ENCODE data around the gene PGS1. TPM values are rescaled to one million over a fixed set of nuclear protein-coding genes. Genes with fewer than 3 reads are reported as not detected.

PGS1 gene
- total RNA-seq, 1 experiment from 2014 or later: 42.5 TPM

DNA sequence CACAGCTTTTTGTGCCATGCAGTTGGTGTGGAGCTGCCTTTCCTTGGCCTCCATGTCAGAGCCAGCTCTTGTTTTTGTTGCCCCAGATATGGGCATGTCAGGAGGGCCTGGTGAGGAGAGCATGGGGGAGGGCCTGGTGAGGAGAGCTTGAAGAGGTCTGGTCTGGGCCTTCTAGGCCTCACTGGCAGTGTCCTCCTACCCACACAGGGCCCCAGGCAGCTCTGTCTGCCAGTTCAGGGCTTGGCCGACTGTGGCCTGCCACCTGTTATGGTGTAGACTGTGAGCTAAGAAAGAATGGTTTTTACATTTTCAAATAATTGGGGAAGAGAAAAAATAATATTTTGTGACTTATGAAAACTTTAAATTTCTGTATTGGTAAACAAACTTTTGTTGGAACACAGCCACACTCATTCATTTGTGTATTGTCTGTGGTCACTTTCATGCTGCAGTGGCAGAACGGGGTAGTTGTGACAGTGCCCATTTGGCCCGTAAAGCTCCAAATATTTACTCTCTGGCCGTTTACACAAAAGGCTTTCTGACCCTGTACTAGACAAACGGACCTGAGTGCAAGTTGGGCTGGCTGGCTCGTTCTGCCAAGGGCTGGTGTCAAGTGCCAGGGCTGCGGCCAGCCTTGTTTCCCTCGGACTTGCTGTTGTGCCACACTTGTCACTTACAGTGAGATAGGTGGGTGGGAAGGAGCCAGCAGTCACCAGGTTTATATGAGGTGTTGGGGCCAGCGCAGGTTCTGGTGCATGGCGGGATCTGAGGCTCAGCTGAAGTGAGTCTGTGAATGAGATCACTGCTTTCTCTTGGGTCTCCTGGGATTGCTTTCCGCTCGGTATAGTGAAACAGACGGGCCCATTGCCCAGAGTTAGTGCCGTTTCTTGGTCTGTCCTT is 18.2 kb downstream of the PGS1 start:
- ChIA-PET CTCF (no interaction called here), POLR2A (ENCODE audit: low non-redundant PET) (no interaction called here)
- Histone ChIP-seq H3K27me3 (replicated peaks; ENCODE audit: insufficient read depth, low read depth, low read length, poor library complexity) (no peaks in the 10 kb centered on the region), H3K36me3 (ENCODE audit: insufficient read depth, low read length, poor library complexity, severe bottlenecking) (peaks cover 41% of the 10 kb centered on the region), H3K4me3 (ENCODE audit: low read depth, low read length, poor library complexity, severe bottlenecking) (no peak overlapping the region), H3K4me1 (ENCODE audit: insufficient read depth, low read length, poor library complexity, severe bottlenecking) (no peaks in the 10 kb centered on the region), H3K9me3 (ENCODE audit: low read depth, low read length, poor library complexity, severe bottlenecking) (no peaks in the 10 kb centered on the region), H3K27ac (ENCODE audit: low read depth, low read length, poor library complexity, severe bottlenecking) (no peak overlapping the region)
- no TSS peak for BruUV-seq (replicated peaks)
- TF ChIP-seq, protein P1, sequence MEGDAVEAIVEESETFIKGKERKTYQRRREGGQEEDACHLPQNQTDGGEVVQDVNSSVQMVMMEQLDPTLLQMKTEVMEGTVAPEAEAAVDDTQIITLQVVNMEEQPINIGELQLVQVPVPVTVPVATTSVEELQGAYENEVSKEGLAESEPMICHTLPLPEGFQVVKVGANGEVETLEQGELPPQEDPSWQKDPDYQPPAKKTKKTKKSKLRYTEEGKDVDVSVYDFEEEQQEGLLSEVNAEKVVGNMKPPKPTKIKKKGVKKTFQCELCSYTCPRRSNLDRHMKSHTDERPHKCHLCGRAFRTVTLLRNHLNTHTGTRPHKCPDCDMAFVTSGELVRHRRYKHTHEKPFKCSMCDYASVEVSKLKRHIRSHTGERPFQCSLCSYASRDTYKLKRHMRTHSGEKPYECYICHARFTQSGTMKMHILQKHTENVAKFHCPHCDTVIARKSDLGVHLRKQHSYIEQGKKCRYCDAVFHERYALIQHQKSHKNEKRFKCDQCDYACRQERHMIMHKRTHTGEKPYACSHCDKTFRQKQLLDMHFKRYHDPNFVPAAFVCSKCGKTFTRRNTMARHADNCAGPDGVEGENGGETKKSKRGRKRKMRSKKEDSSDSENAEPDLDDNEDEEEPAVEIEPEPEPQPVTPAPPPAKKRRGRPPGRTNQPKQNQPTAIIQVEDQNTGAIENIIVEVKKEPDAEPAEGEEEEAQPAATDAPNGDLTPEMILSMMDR (conservative IDR thresholded peaks at IDR 0.05; ENCODE audit: low read depth, low read length): no peak
- TF ChIP-seq EZH2 (IDR thresholded peaks at IDR 0.05; ENCODE audit: borderline replicate concordance, low read depth, low read length, poor library complexity, severe bottlenecking): no peak
- no peak for DNase-seq (ENCODE audit: low spot score)
- intact Hi-C loops (cut with micrococcal nuclease; ENCODE audit: unreplicated experiment): no loop called here

DNA sequence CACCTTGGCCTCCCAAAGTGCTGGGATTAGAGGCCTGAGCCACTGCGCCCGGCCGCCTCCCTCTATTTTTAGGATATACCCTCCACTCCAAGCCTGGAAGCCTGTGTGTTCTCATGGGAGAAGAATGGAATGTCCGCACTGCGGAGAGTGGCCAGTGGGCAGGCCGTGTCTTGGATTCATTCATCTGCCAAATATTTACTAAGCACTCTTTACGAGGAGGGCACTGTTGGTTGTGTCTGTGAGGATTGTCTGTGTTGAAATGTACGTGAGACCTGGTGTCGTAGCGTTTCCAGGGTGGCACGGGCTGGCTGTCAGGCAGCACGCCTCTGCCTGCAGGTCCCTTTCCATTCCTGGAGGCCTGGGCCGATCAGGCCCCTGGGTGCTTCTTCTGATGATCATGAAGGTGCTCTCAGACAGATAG is 19.2 kb downstream of the PGS1 start:
- no peak overlapping the region for H3K4me3 ChIP-seq (ENCODE audit: low read depth, low read length, poor library complexity, severe bottlenecking)
- no peaks in the 10 kb centered on the region for H3K9me3 ChIP-seq (ENCODE audit: low read depth, low read length, poor library complexity, severe bottlenecking)
- DNase-seq (ENCODE audit: low spot score): no peak
- H3K4me1 ChIP-seq (ENCODE audit: insufficient read depth, low read length, poor library complexity, severe bottlenecking): no peaks in the 10 kb centered on the region
- BruUV-seq (replicated peaks): no TSS peak
- no peaks in the 10 kb centered on the region for H3K27me3 ChIP-seq (replicated peaks; ENCODE audit: insufficient read depth, low read depth, low read length, poor library complexity)
- ChIA-PET CTCF (no interaction called here), POLR2A (ENCODE audit: low non-redundant PET) (no interaction called here)
- intact Hi-C loops (cut with micrococcal nuclease; ENCODE audit: unreplicated experiment): no loop called here
- H3K36me3 ChIP-seq (ENCODE audit: insufficient read depth, low read length, poor library complexity, severe bottlenecking): peaks cover 42% of the 10 kb centered on the region
- H3K27ac ChIP-seq (ENCODE audit: low read depth, low read length, poor library complexity, severe bottlenecking): no peak overlapping the region
- TF ChIP-seq EZH2 (IDR thresholded peaks at IDR 0.05; ENCODE audit: borderline replicate concordance, low read depth, low read length, poor library complexity, severe bottlenecking): no peak
- TF ChIP-seq, protein P1 (conservative IDR thresholded peaks at IDR 0.05; ENCODE audit: low read depth, low read length): no peak

DNA sequence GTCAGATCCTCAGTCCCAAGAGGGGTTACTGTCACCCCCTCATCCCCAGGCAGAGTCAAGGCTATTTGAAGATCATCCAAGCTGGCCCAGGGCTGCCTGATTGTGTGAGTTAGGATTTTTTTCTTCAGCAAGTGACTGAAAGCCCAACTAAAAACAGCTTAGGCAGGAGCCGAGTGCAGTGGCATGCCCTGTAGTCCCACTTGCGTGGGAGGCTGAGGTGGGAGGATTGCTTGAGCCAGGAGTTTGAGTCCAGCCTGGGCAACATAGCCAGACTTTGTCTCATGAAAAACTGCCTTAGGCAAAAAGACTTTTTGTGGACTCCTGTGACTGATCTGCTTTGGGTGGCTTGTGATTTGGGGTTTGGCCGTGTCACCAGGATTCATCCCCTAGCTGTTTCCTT is 19.9 kb downstream of the PGS1 start:
- TF ChIP-seq, protein P1 (conservative IDR thresholded peaks at IDR 0.05; ENCODE audit: low read depth, low read length): no peak
- TF ChIP-seq EZH2 (IDR thresholded peaks at IDR 0.05; ENCODE audit: borderline replicate concordance, low read depth, low read length, poor library complexity, severe bottlenecking): no peak
- no peak for DNase-seq (ENCODE audit: low spot score)
- ChIA-PET POLR2A (ENCODE audit: low non-redundant PET) (no interaction called here), CTCF (no interaction called here)
- Histone ChIP-seq H3K9me3 (ENCODE audit: low read depth, low read length, poor library complexity, severe bottlenecking) (no peaks in the 10 kb centered on the region), H3K27ac (ENCODE audit: low read depth, low read length, poor library complexity, severe bottlenecking) (peak overlapping the region; percentile 20), H3K27me3 (replicated peaks; ENCODE audit: insufficient read depth, low read depth, low read length, poor library complexity) (no peaks in the 10 kb centered on the region), H3K36me3 (ENCODE audit: insufficient read depth, low read length, poor library complexity, severe bottlenecking) (peaks cover 47% of the 10 kb centered on the region), H3K4me1 (ENCODE audit: insufficient read depth, low read length, poor library complexity, severe bottlenecking) (no peaks in the 10 kb centered on the region), H3K4me3 (ENCODE audit: low read depth, low read length, poor library complexity, severe bottlenecking) (no peak overlapping the region)
- BruUV-seq (replicated peaks): no TSS peak
- intact Hi-C loops (cut with micrococcal nuclease; ENCODE audit: unreplicated experiment): no loop called here
